HG03095 (cell line): ENCODE results near the gene MLPH.

Experiments
- ATAC-seq: cut with Tn5 transposase; IDR thresholded peaks from one replicate; pipeline ENCODE4 v1.9.1; 2021; ENCODE audit warnings: moderate library complexity; ENCODE audit not compliant: unreplicated experiment

MLPH gene

GRCh38 chr2:237486819-237487448, at the start of gene MLPH:
MLPH (plus strand) TSS chr2:237487251; CDS start chr2:237493427, 6,176 bp downstream.
- no peak for ATAC-seq

- no peak for ATAC-seq
Observed at GRCh38 chr2:237437566-237437965, 49.5 kb upstream of the MLPH start.

GRCh38 chr2:237438080-237438940, 48.7 kb upstream of the MLPH start:
- no peak for ATAC-seq

GRCh38 chr2:237440819-237441281, 46.2 kb upstream of the MLPH start:
- ATAC-seq, result peak; percentile 56

- ATAC-seq, result no peak
Observed at GRCh38 chr2:237441605-237442274, 45.3 kb upstream of the MLPH start.

DNA sequence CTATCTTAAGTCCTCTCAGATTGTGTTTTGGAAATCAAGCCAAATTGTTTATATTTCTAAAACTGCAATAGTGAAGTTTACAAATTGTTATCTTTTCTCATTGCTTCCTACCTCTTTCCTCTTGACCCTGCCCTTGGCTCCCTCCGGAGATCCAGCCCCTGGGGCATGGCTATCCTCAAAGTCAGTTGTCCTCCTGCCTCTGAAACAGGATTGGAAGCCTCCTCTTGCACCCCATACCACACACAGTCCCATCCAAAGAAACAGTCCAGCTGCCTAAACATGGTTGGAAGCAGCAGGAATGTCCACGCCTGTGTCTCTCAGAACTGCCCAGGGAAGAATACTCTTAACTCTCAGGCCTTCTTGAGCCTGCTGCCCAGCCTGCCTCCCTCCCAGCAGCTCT, 43.0 kb upstream of the MLPH start:
- ATAC-seq, result no peak

DNA sequence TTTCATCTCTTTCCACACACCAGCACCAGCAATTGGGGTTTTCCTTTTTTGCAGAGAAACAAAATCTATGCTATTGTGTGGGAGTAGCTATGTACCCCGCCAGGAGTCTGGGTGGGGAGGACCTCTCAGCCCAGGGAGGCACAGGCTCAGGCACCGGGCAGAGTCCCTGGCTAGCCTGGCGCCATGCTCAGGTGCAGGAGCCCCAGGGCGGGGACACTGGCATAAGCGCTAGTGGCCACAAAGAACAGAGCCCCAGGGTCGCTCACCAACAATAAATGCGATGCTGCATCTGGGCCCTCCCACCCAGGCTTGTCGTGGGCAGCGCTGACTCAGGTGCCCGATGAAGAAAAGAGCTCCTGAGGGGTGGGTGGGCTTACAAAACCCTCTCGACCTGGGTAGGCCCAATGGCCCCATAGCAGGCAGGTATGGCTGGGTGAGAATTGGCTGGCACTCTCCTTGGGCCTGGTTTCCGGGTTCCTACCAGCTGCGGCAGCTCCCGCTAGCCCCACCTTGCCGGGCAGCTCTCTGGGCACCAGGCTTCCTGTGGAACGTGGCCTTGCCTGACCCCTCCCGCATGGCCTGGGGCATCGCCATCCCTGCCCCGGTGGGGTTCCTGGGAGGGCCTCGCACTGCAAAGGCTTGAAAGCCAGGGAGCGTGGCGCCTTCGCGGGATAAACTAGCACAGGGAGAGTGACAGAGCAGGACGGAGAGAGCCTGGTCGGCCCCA, 41.3 kb upstream of the MLPH start:
- no peak for ATAC-seq

- ATAC-seq, result no peak
Observed at GRCh38 chr2:237446338-237446665, 40.7 kb upstream of the MLPH start.

DNA sequence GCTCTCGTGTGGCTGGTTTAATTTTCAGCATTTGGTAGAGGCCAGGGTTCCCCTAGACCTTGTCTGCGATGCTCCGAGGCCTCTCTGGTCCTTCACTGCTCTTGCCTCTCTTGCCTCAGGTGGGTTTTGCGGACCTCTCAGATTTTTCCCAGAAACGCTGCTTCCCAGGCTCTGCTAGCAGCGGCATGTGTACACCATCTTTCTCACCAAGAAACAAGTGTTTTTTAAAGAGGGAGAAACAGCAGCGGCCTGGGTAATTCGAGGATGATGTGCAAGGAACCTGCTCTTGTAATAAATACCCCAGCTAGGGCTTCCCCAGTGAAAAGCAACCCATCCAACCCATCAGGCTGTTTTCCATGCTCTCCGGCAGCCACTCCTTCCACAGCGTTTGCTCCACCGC, 39.6 kb upstream of the MLPH start:
- no peak for ATAC-seq

DNA sequence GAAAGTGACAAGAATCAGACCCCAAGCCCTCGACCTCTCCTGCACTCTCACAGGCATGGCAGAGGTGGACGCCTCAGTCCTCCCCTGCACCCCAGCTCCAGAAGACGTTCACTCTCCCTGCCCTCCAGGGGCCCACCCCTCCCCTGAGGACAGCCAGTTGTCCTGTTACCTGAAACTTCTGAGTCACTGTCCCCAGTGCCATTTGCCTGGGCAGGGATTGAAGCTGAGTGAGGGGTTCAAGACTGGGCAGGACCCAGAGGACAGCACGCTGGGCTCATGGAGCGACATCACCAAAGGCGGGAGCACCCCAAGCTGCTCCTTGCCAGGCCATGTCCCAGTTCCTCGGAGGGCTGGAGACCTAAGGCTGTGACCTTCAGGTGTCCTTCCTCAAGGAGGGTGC, 38.9 kb upstream of the MLPH start:
- no peak for ATAC-seq

- ATAC-seq, result no peak
Observed at GRCh38 chr2:237448626-237449025, 38.4 kb upstream of the MLPH start.

- ATAC-seq, result no peak
Observed at GRCh38 chr2:237449193-237449881, 37.7 kb upstream of the MLPH start.

GRCh38 chr2:237450108-237450507, 36.9 kb upstream of the MLPH start:
- no peak for ATAC-seq

GRCh38 chr2:237450583-237450982, 36.5 kb upstream of the MLPH start:
- no peak for ATAC-seq

- ATAC-seq, result no peak
Observed at GRCh38 chr2:237451643-237452469, 35.2 kb upstream of the MLPH start.

DNA sequence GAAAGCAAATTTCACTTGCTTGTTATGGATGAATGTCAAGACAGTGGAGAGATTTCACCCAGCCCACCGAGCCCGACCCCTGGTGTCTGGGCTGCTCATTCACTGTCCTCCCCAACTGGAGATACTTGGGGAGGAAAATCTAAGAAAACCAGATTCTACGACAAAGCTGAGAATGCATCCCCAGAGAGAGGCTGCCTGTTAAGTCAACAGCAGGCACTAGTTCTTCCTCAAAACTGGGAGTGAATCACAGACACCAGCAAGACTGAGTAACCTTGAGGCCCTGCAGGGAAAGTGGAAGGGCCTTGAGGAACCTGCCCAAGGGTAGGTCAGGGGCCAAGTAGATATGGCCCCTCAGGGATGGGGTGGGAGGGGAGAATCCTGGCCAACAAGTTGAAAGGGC, 34.2 kb upstream of the MLPH start:
- no peak for ATAC-seq

DNA sequence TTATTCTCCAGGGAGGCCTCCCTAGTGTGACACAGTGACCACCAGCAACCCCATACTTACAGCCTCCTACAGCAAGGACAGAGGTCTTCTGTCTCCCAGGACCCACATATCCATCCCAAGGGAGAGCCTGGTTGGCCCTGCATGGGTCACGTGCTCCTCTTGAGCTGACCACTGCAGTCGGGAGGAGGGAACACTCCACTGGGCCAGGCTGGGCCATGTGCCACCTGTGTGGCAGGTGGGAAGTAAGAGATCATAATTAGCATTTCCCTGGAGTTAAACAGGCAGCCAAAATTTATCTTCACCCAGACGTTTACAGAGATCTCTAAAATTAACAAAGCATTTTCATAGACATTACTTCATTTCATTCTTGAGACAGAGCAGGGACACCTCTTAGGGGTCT, 33.4 kb upstream of the MLPH start:
- no peak for ATAC-seq

DNA sequence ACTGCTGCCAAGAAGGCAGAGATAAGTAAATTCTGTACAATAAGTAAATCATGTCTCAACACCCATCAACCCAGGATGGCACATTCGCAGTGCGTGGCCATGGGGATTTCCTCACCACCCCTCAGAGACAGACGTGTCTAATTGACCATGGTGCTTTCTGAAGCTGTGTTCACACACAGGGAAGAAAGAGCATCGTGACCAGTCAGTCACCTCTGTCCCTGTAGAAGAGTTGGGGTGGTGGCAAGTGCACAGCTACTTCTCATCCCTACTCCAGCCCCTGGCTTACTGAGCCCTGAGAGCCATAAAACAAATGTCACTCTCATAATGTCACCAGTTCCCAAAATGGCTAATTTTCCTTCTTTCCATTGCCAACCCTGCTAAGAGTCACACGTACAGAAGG, 31.3 kb upstream of the MLPH start:
- no peak for ATAC-seq

DNA sequence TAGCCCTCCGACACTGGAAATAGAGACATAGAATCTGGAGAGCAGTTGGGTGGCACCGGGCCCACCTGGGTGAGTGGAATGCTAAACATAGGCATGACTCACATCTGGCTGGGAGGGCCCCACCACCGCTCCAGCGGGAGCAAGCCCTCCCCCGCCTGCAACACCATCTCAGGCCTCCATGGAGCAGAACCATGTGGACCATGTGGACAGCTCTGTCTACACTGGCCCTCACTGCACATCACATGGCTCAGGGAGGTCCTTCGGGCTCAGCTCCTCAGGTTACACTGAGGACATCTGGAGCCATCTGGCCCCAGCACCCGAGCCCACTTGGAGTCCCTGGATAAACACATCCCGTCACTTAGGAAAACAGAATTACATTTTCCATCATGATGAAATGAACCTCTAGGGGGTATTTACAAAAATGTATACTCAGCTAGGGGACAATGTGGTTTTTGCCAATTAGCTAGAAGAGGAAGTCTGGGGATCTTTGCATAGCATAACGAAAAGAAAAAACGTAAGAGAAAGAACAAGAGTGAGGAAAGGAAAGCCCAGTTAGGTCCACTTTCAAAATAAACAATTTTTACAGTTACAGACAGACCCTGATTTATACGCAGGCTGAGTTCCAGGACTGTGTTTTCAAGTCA, 30.7 kb upstream of the MLPH start:
- ATAC-seq, result no peak
